ENCODE measurements around the gene GALNT5. TPM values are rescaled to one million over a fixed set of nuclear protein-coding genes. Genes with fewer than 3 reads are reported as not detected.

GALNT5 gene
- total and polyA plus RNA-seq, 10 of the 15 experiments (the other 5 are each of a cell fraction or from before 2014, with no cell fraction given) = under 0.01 to 0.25 (median 0.03) TPM; not detected in 4

DNA sequence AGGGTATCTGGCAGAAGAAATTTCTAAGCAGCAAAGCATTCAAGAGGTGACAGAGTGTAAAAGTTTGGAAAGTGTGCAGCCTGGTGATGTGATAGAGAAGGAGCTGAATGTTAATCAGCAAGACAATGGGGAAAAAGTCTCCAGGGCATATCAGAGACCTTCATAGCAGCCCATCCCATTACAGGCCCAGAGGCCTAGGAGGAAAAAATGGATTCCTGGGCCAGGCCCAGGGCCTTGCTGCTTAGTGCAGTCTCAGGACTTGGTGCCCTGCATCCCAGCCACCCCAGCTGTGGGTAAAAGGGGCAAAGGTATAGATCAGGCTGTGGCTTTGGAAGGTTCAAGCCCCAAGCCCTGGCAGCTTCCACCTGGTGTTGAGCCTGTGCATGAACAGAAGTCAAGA is 104.0 kb downstream of the GALNT5 start:
- ChIA-PET POLR2A (no interaction called here), CTCF (interaction anchor here (0.8 to 1.2 kb wide), 2 partner anchors 24 to 27 kb away, joined by 3 to 5 read pairs; no protein-coding TSS in a partner anchor), SMC1A (ENCODE audit: uncharacterized antibody, unreplicated experiment) (no interaction called here), RAD21 (ENCODE audit: unreplicated experiment) (no interaction called here)
- FAIRE-seq (no peak), ATAC-seq (no peak), DNase-seq (ENCODE audit: low read depth, low spot score) (no peak)
- Histone ChIP-seq H4K20me1 (ENCODE audit: control insufficient read depth, insufficient read depth) (no peaks in the 10 kb centered on the region), H3K9me3 (replicated peaks; ENCODE audit: control insufficient read depth, insufficient read depth, low read length) (peaks cover 23% of the 10 kb centered on the region), H3K36me3 (ENCODE audit: control insufficient read depth in 2 of 2, insufficient read depth in 2 of 2, low read length in 1 of 2) (no peaks in the 10 kb centered on the region; a peak in 1 of 4 replicates), H3K4me1 (ENCODE audit: control insufficient read depth, insufficient read depth, low read length) (peaks cover 14% of the 10 kb centered on the region), H3K4me2 (ENCODE audit: control insufficient read depth, insufficient read depth) (no peak overlapping the region), H3K4me3 (no peak overlapping the region), H2AFZ (ENCODE audit: control insufficient read depth, low read depth, low read length) (no peak overlapping the region), H3K9ac (ENCODE audit: control insufficient read depth, insufficient read depth, low read length) (no peak overlapping the region), H3K27me3 (replicated peaks in 1 of 2; ENCODE audit: control insufficient read depth in 2 of 2, insufficient read depth in 2 of 2, low read length in 1 of 2) (no peaks in the 10 kb centered on the region), H3K27ac (ENCODE audit: control insufficient read depth, insufficient read depth) (no peak overlapping the region), H3K79me2 (ENCODE audit: control insufficient read depth, insufficient read depth, low read length) (no peaks in the 10 kb centered on the region)
- TF ChIP-seq DPF2 (IDR thresholded peaks at IDR 0.05) (no peak), WRNIP1 (IDR thresholded peaks at IDR 0.05; ENCODE audit: borderline replicate concordance, low read depth, low read length) (no peak), ZSCAN29 (IDR thresholded peaks at IDR 0.05) (no peak), PRDM15 (CRISPR knock-in tag; IDR thresholded peaks at IDR 0.05) (no peak), SMAD1 (IDR thresholded peaks at IDR 0.05; ENCODE audit: low read depth, partially characterized antibody) (no peak), CREB1 (IDR thresholded peaks at IDR 0.05; ENCODE audit: low read depth) (no peak), SMAD5 (IDR thresholded peaks at IDR 0.05; ENCODE audit: low read depth) (no peak), PAX5 (IDR thresholded peaks at IDR 0.05; ENCODE audit: borderline replicate concordance, low read depth, low read length) (no peak), SREBF2 (IDR thresholded peaks at IDR 0.05; ENCODE audit: low read length) (no peak), SUPT20H (IDR thresholded peaks at IDR 0.05; ENCODE audit: borderline replicate concordance, control insufficient read depth, low read depth, low read length) (no peak), ASH2L (IDR thresholded peaks at IDR 0.05; ENCODE audit: borderline replicate concordance, low read depth) (no peak), SIN3A (IDR thresholded peaks at IDR 0.05; ENCODE audit: low read depth, low read length) (no peak), TCF3 (IDR thresholded peaks at IDR 0.05; ENCODE audit: borderline replicate concordance, insufficient read depth, low read depth, low read length) (no peak), ELK1 (IDR thresholded peaks at IDR 0.05; ENCODE audit: low read depth, low read length) (no peak), ESRRA (IDR thresholded peaks at IDR 0.05; ENCODE audit: low read length) (no peak), E2F4 (IDR thresholded peaks at IDR 0.05; ENCODE audit: low read depth, low read length) (no peak), RBBP5 (conservative IDR thresholded peaks at IDR 0.05) (no peak), NR2F1 (conservative IDR thresholded peaks at IDR 0.05) (no peak), RAD51 (IDR thresholded peaks at IDR 0.05) (no peak)
- TF ChIP-seq, protein P1, sequence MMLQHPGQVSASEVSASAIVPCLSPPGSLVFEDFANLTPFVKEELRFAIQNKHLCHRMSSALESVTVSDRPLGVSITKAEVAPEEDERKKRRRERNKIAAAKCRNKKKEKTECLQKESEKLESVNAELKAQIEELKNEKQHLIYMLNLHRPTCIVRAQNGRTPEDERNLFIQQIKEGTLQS (IDR thresholded peaks at IDR 0.05; ENCODE audit: borderline replicate concordance, extremely low read depth, low read depth, low read length) = no peak
- intact Hi-C loops (cut with micrococcal nuclease; ENCODE audit: unreplicated experiment) (no loop called here), in situ Hi-C loops (cut with MboI) (no loop called here)
- no TSS peak for BruUV-seq (replicated peaks)

Data from GM12878 (cell line).